Measurements from ENCODE around the gene AFF3.

DNA sequence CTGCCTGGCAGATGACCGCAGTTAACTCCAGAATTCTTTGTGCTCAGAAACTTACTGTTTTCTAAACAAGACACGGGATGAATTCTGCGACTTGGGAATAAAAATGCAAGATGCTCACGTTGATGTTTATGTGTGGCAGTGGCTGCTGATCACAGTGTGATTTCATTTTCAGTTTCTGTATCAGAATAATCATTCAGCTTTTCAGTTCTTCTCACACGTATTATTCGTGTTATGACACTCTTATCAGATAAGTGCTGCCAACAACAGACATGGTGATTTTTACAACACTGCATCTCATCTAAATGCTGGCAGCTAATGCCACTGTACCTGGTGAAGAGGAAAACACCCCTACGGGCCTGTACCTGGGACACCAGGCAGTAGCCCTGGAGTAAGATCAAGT is 379.7 kb downstream of the AFF3 start:
- TF ChIP-seq ZBTB7A (IDR thresholded peaks at IDR 0.05; ENCODE audit: low read depth) (no peak), CEBPB (IDR thresholded peaks at IDR 0.05) (no peak), EP300 (IDR thresholded peaks at IDR 0.05; ENCODE audit: borderline replicate concordance) (no peak)

All from Ishikawa (cell line).